Activated CD4-positive, alpha-beta memory T cell treated with anti-CD3 and anti-CD28 coated beads, Interleukin-2, amount 10 ng/mL, durations not matched to agents 7 days and 5 days (primary cell): ENCODE data around the gene ADAM10. TPM values are rescaled to one million over a fixed set of nuclear protein-coding genes. Genes with fewer than 3 reads are reported as not detected.

ENCODE experiments used
- CTCF ChIA-PET: fragments of 350-600 bp; sonication (Branson Sonifier 250); formaldehyde crosslinking; loops from one replicate; lab custom pipeline; 2021; ENCODE audit warnings: antibody characterized with exemption, inconsistent platforms; lab: Charles Lee
- POLR2A ChIA-PET: fragments of 350-600 bp; sonication (Branson Sonifier 250); formaldehyde crosslinking; loops from one replicate; lab custom pipeline; 2021; ENCODE audit warnings: antibody characterized with exemption; lab: Charles Lee
- DNase-seq: peaks from one replicate; pipeline ENCODE4 v3.0.0-alpha.2; 2020
- H3K27ac Mint-ChIP-seq: one replicate; pipeline ENCODE4 v1.8.0; 2021; ENCODE audit warnings: mild to moderate bottlenecking, mixed read lengths
- H3K27me3 Mint-ChIP-seq: one replicate; pipeline ENCODE4 v1.8.0; 2021; ENCODE audit warnings: mixed read lengths
- H3K36me3 Mint-ChIP-seq: one replicate; pipeline ENCODE4 v1.8.0; 2021; ENCODE audit warnings: low read depth, mixed read lengths
- H3K4me1 Mint-ChIP-seq: one replicate; pipeline ENCODE4 v1.8.0; 2021; ENCODE audit warnings: mixed read lengths
- H3K4me3 Mint-ChIP-seq: one replicate; pipeline ENCODE4 v1.8.0; 2021; ENCODE audit warnings: mild to moderate bottlenecking, mixed read lengths
- H3K9me3 Mint-ChIP-seq: one replicate; pipeline ENCODE4 v1.8.0; 2021; ENCODE audit warnings: mixed read lengths
- total RNA-seq, 2 experiments: library from RNA; stranded (reverse); gene quantifications; one replicate each; pipeline ENCODE4 v1.2.3, GENCODE V29; 2021

The ADAM10 gene
- total RNA-seq, 2 experiments from 2014 or later, result 147 to 150 TPM

- CTCF ChIA-PET, result interaction anchor here (0.7 to 1.5 kb wide), 3 partner anchors 10 to 525 kb away, joined by 3 to 6 read pairs (median 3); partner anchors contain the start of gene MINDY2
- Mint-ChIP-seq H3K27ac (no peak overlapping the region), H3K4me3 (no peak overlapping the region), H3K27me3 (peaks cover 7% of the 10 kb centered on the region), H3K4me1 (peaks cover 24% of the 10 kb centered on the region), H3K9me3 (no peaks in the 10 kb centered on the region), H3K36me3 (peaks cover 11% of the 10 kb centered on the region)
- POLR2A ChIA-PET, result interaction anchor here (1.4 kb wide), 1 partner anchor 18 kb away, joined by 4 read pairs; the partner anchor contains the start of gene MINDY2
- DNase-seq, result no peak
These were observed 3.2 kb upstream of the ADAM10 start for GRCh38 chr15:58752716-58753115.

GRCh38 chr15:58748852-58749531 is 515 bp downstream of the ADAM10 start:
- peak overlapping the region; percentile 96 for H3K4me3 Mint-ChIP-seq
- ChIA-PET POLR2A (interaction anchor here (0.6 to 4.5 kb wide), 13 partner anchors 11 to 417 kb away, joined by 3 to 79 read pairs (median 4); partner anchors contain the start of genes CCNB2 and MINDY2), CTCF (interaction anchor here (1.1 to 3.4 kb wide), 4 partner anchors 10 to 90 kb away, joined by 3 to 35 read pairs (median 18); partner anchors contain the start of gene MINDY2)
- peak overlapping the region; percentile 93 for H3K27ac Mint-ChIP-seq
- H3K9me3 Mint-ChIP-seq, result no peaks in the 10 kb centered on the region
- peak; percentile 52 for DNase-seq
- H3K36me3 Mint-ChIP-seq, result peaks cover 24% of the 10 kb centered on the region
- peaks cover 1% of the 10 kb centered on the region for H3K27me3 Mint-ChIP-seq
- peaks cover 43% of the 10 kb centered on the region for H3K4me1 Mint-ChIP-seq

- POLR2A ChIA-PET, result interaction anchor here (0.6 to 4.5 kb wide), 6 partner anchors 10 to 118 kb away, joined by 3 to 79 read pairs (median 3); partner anchors contain the start of gene MINDY2
- peak overlapping the region; percentile 93 for H3K27ac Mint-ChIP-seq
- peaks cover 44% of the 10 kb centered on the region for H3K4me1 Mint-ChIP-seq
- CTCF ChIA-PET, result interaction anchor here (3.4 kb wide), 1 partner anchor 22 kb away, joined by 29 read pairs; the partner anchor contains the start of gene MINDY2
- H3K4me3 Mint-ChIP-seq, result peak overlapping the region; percentile 96
- H3K9me3 Mint-ChIP-seq, result no peaks in the 10 kb centered on the region
- peaks cover 24% of the 10 kb centered on the region for H3K36me3 Mint-ChIP-seq
- no peaks in the 10 kb centered on the region for H3K27me3 Mint-ChIP-seq
- DNase-seq, result peak; percentile 47
These were observed 1.3 kb downstream of the ADAM10 start for GRCh38 chr15:58748040-58748851.

- H3K27ac Mint-ChIP-seq, result no peak overlapping the region
These were observed 3.3 kb downstream of the ADAM10 start for GRCh38 chr15:58746174-58746573.

GRCh38 chr15:58742819-58743502 is 6.5 kb downstream of the ADAM10 start:
- ChIA-PET CTCF (interaction anchor here (0.9 to 1.0 kb wide), 3 partner anchors 9 to 474 kb away, joined by 3 read pairs; partner anchors contain the start of gene MINDY2), POLR2A (interaction anchor here (1.6 kb wide), 1 partner anchor 28 kb away, joined by 6 read pairs; the partner anchor contains the start of gene MINDY2)
- peaks cover 15% of the 10 kb centered on the region for H3K36me3 Mint-ChIP-seq
- H3K9me3 Mint-ChIP-seq, result no peaks in the 10 kb centered on the region
- peaks cover 54% of the 10 kb centered on the region for H3K4me1 Mint-ChIP-seq
- no peaks in the 10 kb centered on the region for H3K27me3 Mint-ChIP-seq
- no peak overlapping the region for H3K27ac Mint-ChIP-seq
- DNase-seq, result no peak
- no peak overlapping the region for H3K4me3 Mint-ChIP-seq

More at GRCh38 chr15:58746174-58746573, 3.3 kb downstream of the ADAM10 start:
- no peaks in the 10 kb centered on the region for H3K27me3 Mint-ChIP-seq
- no peaks in the 10 kb centered on the region for H3K9me3 Mint-ChIP-seq
- peaks cover 24% of the 10 kb centered on the region for H3K36me3 Mint-ChIP-seq
- DNase-seq, result no peak
- POLR2A ChIA-PET, result interaction anchor here (4.5 kb wide), 1 partner anchor 25 kb away, joined by 79 read pairs; the partner anchor contains the start of gene MINDY2
- CTCF ChIA-PET, result interaction anchor here (3.4 kb wide), 1 partner anchor 24 kb away, joined by 29 read pairs; the partner anchor contains the start of gene MINDY2
- peaks cover 57% of the 10 kb centered on the region for H3K4me1 Mint-ChIP-seq
- no peak overlapping the region for H3K4me3 Mint-ChIP-seq

- POLR2A ChIA-PET, result interaction anchor here (1.6 kb wide), 1 partner anchor 28 kb away, joined by 6 read pairs; the partner anchor contains the start of gene MINDY2
- CTCF ChIA-PET, result interaction anchor here (0.9 to 1.0 kb wide), 2 partner anchors 28 to 473 kb away, joined by 3 read pairs; partner anchors contain the start of gene MINDY2
- no peaks in the 10 kb centered on the region for H3K9me3 Mint-ChIP-seq
- no peaks in the 10 kb centered on the region for H3K27me3 Mint-ChIP-seq
- H3K27ac Mint-ChIP-seq, result no peak overlapping the region
- peaks cover 57% of the 10 kb centered on the region for H3K4me1 Mint-ChIP-seq
- peaks cover 11% of the 10 kb centered on the region for H3K36me3 Mint-ChIP-seq
- no peak overlapping the region for H3K4me3 Mint-ChIP-seq
- DNase-seq, result no peak
These were observed 7.3 kb downstream of the ADAM10 start for GRCh38 chr15:58742022-58742813.

- H3K27ac Mint-ChIP-seq, result no peak overlapping the region
- no peaks in the 10 kb centered on the region for H3K27me3 Mint-ChIP-seq
- H3K9me3 Mint-ChIP-seq, result no peaks in the 10 kb centered on the region
- H3K4me1 Mint-ChIP-seq, result peaks cover 54% of the 10 kb centered on the region
- CTCF ChIA-PET, result no interaction called here
- DNase-seq, result no peak
- POLR2A ChIA-PET, result no interaction called here
- no peak overlapping the region for H3K4me3 Mint-ChIP-seq
- H3K36me3 Mint-ChIP-seq, result peaks cover 8% of the 10 kb centered on the region
These were observed 8.5 kb downstream of the ADAM10 start for GRCh38 chr15:58741032-58741431.

- H3K4me1 Mint-ChIP-seq, result peaks cover 52% of the 10 kb centered on the region
- H3K4me3 Mint-ChIP-seq, result no peak overlapping the region
- H3K36me3 Mint-ChIP-seq, result peaks cover 7% of the 10 kb centered on the region
- POLR2A ChIA-PET, result no interaction called here
- DNase-seq, result no peak
- H3K27ac Mint-ChIP-seq, result no peak overlapping the region
- CTCF ChIA-PET, result no interaction called here
- no peaks in the 10 kb centered on the region for H3K9me3 Mint-ChIP-seq
- H3K27me3 Mint-ChIP-seq, result no peaks in the 10 kb centered on the region
These were observed 9.1 kb downstream of the ADAM10 start for GRCh38 chr15:58740436-58740835.

- H3K36me3 Mint-ChIP-seq, result peaks cover 4% of the 10 kb centered on the region
- H3K27ac Mint-ChIP-seq, result no peak overlapping the region
- H3K4me3 Mint-ChIP-seq, result no peak overlapping the region
- no peak for DNase-seq
- peaks cover 44% of the 10 kb centered on the region for H3K4me1 Mint-ChIP-seq
- ChIA-PET CTCF (interaction anchor here (0.6 to 0.7 kb wide), 2 partner anchors 65 to 194 kb away, joined by 3 to 5 read pairs; no protein-coding TSS in a partner anchor), POLR2A (interaction anchor here (0.6 to 1.0 kb wide), 2 partner anchors 9 to 10 kb away, joined by 3 read pairs; no protein-coding TSS in a partner anchor)
- no peaks in the 10 kb centered on the region for H3K9me3 Mint-ChIP-seq
- no peaks in the 10 kb centered on the region for H3K27me3 Mint-ChIP-seq
These were observed 11.3 kb downstream of the ADAM10 start for GRCh38 chr15:58738046-58738707.

- Mint-ChIP-seq H3K36me3 (peaks cover 10% of the 10 kb centered on the region), H3K27me3 (no peaks in the 10 kb centered on the region), H3K4me3 (no peak overlapping the region), H3K9me3 (no peaks in the 10 kb centered on the region), H3K27ac (no peak overlapping the region), H3K4me1 (peaks cover 44% of the 10 kb centered on the region)
- no peak for DNase-seq
- POLR2A ChIA-PET, result no interaction called here
- CTCF ChIA-PET, result interaction anchor here (0.6 to 0.7 kb wide), 2 partner anchors 64 to 193 kb away, joined by 3 to 5 read pairs; no protein-coding TSS in a partner anchor
These were observed 12.2 kb downstream of the ADAM10 start for GRCh38 chr15:58737298-58737697.

GRCh38 chr15:58736018-58736643 is 13.4 kb downstream of the ADAM10 start:
- no peak for DNase-seq
- H3K4me3 Mint-ChIP-seq, result no peak overlapping the region
- H3K27ac Mint-ChIP-seq, result no peak overlapping the region
- ChIA-PET CTCF (no interaction called here), POLR2A (no interaction called here)
- H3K27me3 Mint-ChIP-seq, result no peaks in the 10 kb centered on the region
- H3K4me1 Mint-ChIP-seq, result peaks cover 44% of the 10 kb centered on the region
- peaks cover 19% of the 10 kb centered on the region for H3K36me3 Mint-ChIP-seq
- H3K9me3 Mint-ChIP-seq, result no peaks in the 10 kb centered on the region
